Activated naive CD4-positive, alpha-beta T cell (primary cell): ENCODE measurements around the gene RAVER2.
"Not testable (repeated sequence)": the region's sequence is repeated elsewhere in the genome, so short reads cannot be mapped to it uniquely, and the experiment has no call there.

Experiments used
- DNase-seq, 4 experiments: peaks; one replicate each; lab custom pipeline; 2025; lab: John Stamatoyannopoulos, UW

The RAVER2 gene

GRCh38 chr1:64748706-64749105 lies 3.8 kb downstream of the RAVER2 start:
- no peak for DNase-seq

GRCh38 chr1:64750092-64750491 lies 5.2 kb downstream of the RAVER2 start:
- DNase-seq: no peak

- no peak for DNase-seq
Observed at GRCh38 chr1:64750875-64751274, 6.0 kb downstream of the RAVER2 start.

- DNase-seq: no peak
Observed at GRCh38 chr1:64754173-64754572, 9.3 kb downstream of the RAVER2 start.

- no peak for DNase-seq
Observed at GRCh38 chr1:64755361-64755760, 10.5 kb downstream of the RAVER2 start.

- DNase-seq: no peak
Observed at GRCh38 chr1:64756770-64757169, 11.9 kb downstream of the RAVER2 start.

GRCh38 chr1:64757213-64757612 lies 12.3 kb downstream of the RAVER2 start:
- no peak for DNase-seq

GRCh38 chr1:64758233-64758632 lies 13.4 kb downstream of the RAVER2 start:
- no peak for DNase-seq

- no peak for DNase-seq
Observed at GRCh38 chr1:64759968-64760367, 15.1 kb downstream of the RAVER2 start.

GRCh38 chr1:64765012-64765411 lies 20.1 kb downstream of the RAVER2 start:
- no peak for DNase-seq

GRCh38 chr1:64765826-64766225 lies 21.0 kb downstream of the RAVER2 start:
- DNase-seq: no peak

- no peak for DNase-seq
Observed at GRCh38 chr1:64766429-64766828, 21.6 kb downstream of the RAVER2 start.

GRCh38 chr1:64769482-64769881 lies 24.6 kb downstream of the RAVER2 start:
- no peak for DNase-seq

GRCh38 chr1:64769971-64770370 lies 25.1 kb downstream of the RAVER2 start:
- DNase-seq: no peak

- DNase-seq: not testable (repeated sequence)
Observed at GRCh38 chr1:64773306-64773705, 28.4 kb downstream of the RAVER2 start.

- DNase-seq: no peak
Observed at GRCh38 chr1:64775113-64775512, 30.2 kb downstream of the RAVER2 start.

GRCh38 chr1:64782044-64782443 lies 37.2 kb downstream of the RAVER2 start:
- not testable (repeated sequence) for DNase-seq

GRCh38 chr1:64782848-64783247 lies 38.0 kb downstream of the RAVER2 start:
- DNase-seq: not testable (repeated sequence)

- no peak for DNase-seq
Observed at GRCh38 chr1:64790832-64791487, 46.1 kb downstream of the RAVER2 start.

GRCh38 chr1:64798872-64799271 lies 54.0 kb downstream of the RAVER2 start:
- DNase-seq: no peak

- no peak for DNase-seq
Observed at GRCh38 chr1:64801851-64802523, 57.1 kb downstream of the RAVER2 start.

- DNase-seq: no peak
Observed at GRCh38 chr1:64809309-64809708, 64.4 kb downstream of the RAVER2 start.

- no peak for DNase-seq
Observed at GRCh38 chr1:64810001-64810400, 65.1 kb downstream of the RAVER2 start.

- no peak for DNase-seq
Observed at GRCh38 chr1:64811131-64811530, 66.3 kb downstream of the RAVER2 start.
